DMS153 treated with DMSO at 0.1 percent for 48 hours (cell line): ENCODE measurements around the gene SYNPO.

ENCODE experiments used
- DNase-seq: peaks from one replicate; lab custom pipeline; 2025; ENCODE audit not compliant: unreplicated experiment; lab: John Stamatoyannopoulos, UW

Gene SYNPO

DNA sequence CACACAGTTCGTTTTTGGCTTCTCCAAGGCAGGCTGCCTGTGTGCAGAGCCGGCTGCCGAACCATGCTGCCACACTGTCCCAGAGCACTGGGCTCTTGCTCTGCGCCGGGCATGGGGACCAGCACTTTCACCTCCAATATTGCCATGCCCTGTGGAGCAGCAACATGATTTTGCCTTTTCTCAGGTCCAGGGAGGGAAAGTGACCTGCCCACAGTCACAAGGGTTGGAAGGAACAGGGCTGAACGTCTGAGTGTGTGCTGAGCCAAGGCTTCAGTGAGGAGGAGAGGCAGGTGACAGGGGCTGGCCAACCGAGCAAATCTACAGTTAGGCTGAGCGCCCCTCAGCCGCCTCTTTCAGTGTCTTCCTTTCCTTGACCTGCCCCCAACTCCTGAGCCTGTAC lies 34.0 kb upstream of the SYNPO start:
- DNase-seq: no peak

GRCh38 chr5:150607105-150607504 lies 33.4 kb upstream of the SYNPO start:
- no peak for DNase-seq

GRCh38 chr5:150607991-150608390 lies 32.5 kb upstream of the SYNPO start:
- DNase-seq: no peak

- no peak for DNase-seq
Measured at GRCh38 chr5:150608991-150609390, 31.5 kb upstream of the SYNPO start.

DNA sequence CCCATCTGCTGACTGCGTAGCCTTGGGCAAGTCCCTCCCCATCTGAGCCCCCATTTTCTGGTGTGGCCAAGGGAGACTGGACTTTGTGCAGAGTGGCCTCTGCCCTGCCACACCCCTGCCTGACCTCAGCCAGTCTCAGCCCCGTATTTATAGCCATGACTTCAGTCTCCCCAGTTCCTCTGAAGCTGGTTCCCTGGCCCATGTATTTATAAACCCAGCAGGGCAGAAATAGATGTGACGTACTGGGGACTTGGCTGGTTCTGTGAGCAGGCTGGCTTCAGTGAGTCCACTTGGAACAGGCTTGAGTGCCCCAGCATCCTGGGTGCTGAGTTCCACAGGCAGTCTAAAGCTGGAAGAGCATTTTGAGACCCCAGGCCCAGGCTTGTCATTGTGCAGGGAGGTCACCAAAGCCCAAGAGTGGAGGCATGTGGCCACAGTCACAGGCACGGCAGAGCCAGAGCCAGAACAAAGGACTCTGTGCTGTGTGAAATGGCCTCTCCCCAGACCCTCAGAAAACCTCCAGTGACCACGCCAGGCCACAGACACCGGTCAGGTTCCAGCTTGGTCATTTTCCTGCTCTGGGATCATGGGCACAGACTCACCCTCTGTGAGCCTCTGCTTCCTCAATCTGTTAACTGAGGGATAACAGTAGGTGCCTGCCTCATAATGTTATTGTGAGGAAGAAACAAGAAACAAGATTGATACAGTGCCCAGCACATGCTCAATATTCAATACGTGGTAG lies 30.4 kb upstream of the SYNPO start:
- no peak for DNase-seq

- DNase-seq: no peak
Measured at GRCh38 chr5:150611026-150611425, 29.4 kb upstream of the SYNPO start.

DNA sequence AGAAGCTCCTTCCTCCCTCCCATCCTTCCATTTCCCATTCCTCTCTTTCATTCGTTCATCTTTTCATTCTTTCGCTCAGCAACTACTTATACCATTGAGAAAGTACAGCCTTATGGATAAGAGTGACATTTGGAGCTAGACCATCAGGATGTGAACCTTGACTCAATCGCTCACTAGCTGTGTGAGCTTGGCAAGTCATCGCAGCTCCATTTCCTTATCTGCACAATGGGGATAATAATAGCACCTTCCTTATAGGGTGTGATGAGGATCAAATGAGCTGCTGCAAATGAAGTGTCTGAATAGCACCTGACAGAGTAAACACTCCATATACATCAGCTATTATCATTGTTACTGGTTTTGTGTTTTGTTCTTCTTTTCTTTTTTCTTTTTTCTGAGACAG lies 28.1 kb upstream of the SYNPO start:
- no peak for DNase-seq

DNA sequence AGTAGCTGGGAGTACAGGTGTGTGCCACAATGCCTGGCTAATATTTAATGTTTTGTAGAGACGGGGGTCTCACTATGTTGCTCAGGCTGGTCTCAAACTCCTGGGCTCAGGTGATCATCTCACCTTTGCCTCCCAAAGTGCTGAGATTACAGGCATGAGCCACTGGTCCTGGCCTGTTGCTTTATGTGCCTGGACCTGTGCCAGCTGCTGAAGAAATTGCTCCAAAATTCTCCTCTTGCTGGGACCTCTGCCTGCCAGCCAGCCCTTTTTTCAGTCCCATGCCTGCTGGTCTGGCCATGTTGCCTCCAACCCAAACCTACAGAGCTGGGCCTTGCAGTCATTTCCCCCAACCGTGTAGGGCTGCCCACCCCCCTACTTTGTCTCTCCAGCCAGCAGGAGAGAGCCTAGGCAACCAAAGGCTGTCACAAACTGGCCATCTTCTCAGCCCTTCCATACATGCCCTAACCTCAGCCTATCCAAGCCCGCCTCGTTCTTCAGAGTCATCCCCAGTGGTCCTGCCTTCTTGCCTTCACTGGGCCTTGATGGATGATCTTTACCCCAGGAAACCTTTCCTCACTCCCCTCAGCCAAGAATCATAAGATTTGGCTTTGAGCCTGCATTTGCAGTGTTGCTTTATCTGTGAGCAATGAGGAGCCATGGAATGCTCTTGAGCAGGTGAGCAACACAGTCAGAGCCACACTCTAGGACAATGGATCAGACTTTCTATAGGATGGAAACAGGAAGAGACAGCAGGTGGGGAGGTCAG lies 27.4 kb upstream of the SYNPO start:
- DNase-seq: no peak

DNA sequence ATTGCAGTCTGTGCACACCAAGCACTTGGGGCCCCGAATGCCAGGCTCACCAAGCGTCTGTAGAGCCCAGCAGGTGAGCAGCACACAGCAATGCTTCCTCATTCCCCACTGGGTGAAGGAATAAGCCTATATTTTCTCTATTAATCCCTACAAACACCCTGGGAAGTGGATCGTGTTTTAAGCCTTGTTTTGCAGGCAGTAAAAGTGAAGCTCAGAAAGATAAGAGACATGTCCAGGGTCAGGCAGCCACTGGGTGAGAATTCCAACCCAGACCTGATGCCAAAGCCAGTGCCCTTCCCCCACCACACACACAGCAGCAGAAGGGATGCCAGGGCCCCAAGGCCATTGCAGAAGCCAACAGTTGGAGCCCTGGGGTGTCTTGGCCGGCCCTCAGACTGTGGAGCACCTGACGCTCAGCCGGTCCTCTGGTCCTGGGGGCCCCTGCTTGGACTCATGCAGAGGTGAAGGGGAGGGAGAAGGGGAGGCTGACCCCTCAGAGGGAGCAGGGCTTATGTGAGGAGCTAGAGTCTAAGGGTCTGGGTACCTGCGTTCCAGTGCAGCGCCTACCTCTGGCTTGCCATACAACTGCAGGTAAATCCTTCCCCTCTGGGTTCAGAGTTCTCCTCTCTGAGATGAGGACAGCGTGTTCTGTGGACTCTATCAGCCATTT lies 26.3 kb upstream of the SYNPO start:
- DNase-seq: no peak

- no peak for DNase-seq
Measured at GRCh38 chr5:150614661-150615060, 25.8 kb upstream of the SYNPO start.

- no peak for DNase-seq
Measured at GRCh38 chr5:150615141-150615699, 25.2 kb upstream of the SYNPO start.

GRCh38 chr5:150616024-150616470 lies 24.4 kb upstream of the SYNPO start:
- DNase-seq: no peak

GRCh38 chr5:150616506-150616905 lies 24.0 kb upstream of the SYNPO start:
- no peak for DNase-seq

- no peak for DNase-seq
Measured at GRCh38 chr5:150618163-150618562, 22.3 kb upstream of the SYNPO start.

GRCh38 chr5:150618588-150619281 lies 21.7 kb upstream of the SYNPO start:
- no peak for DNase-seq

DNA sequence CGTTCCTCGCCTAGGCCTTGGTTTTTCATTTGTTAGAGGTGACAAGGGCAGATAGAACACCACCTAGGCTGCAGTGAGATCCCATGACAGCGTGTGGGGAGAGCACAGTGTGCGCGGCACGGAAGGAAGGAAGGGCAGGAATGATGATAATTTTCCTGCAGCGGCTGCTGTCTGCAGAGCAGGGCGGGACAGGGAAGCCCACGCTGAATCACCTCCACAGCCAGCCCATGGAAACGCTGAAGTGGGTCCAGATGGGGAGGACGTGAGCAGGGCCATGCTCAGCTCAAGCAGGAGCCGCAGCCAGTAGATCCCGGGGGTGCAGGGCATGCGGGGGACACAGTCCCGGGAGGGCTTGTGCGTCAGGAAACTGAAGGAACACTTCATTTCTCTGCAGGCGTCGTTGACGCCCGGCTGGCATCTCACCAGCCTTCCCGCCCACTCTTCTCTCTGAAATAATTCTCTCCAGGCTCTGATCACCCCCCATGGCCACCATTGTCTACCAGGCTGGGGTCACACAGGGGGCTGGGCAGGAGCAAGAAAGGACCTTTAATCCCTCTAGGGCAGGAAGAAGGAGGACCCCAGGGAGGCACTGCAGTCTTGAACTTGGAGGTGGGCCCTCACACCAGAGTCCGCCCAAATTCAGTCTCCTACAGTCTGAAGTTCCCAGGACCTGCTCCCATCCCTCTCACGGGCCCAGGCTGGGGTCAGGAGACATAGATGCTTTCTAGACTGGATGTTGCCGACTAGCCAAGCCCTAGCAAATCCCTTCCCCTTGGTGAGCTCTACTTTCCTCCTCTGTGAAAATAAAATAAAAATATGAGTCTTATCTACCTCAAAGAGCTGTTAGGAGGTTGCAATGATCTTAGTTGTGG lies 20.9 kb upstream of the SYNPO start:
- no peak for DNase-seq

- no peak for DNase-seq
Measured at GRCh38 chr5:150621301-150621700, 19.2 kb upstream of the SYNPO start.

DNA sequence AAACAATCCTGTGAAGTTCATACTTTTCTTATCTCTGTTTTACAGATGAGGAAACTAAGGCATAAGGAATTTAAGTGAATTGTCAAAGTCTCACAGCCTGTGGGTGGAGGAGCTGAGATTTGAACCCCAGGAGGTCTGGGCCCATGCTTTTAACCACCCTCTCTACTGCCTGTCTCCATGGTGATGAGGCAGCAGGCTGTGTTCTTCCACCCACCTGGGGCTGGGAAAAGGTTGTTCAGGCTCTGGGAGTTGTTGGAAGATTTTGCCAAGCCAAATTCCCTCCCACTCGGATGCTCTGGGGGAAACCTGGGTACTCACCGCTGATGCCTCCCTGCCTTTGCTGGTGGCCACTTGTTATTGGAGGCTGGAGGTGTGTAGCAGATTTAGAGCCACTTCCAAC lies 18.3 kb upstream of the SYNPO start:
- no peak for DNase-seq

GRCh38 chr5:150623152-150623877 lies 17.1 kb upstream of the SYNPO start:
- no peak for DNase-seq

DNA sequence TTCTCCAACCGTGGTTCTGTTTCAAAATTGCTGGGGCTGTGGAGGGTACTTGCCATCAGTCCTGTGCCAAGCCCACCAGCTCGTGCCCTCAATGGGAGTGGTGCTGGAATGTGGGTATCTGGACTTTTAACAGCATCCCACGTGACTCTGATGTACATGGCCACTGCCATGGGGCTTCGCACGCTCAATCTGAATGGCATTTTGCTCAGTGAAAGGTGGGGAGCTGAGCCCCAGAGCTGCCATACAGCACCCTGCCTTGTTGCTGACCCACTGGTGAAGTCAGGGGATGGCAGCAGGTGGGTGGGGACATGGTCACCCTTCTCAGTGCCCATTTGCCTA lies 16.6 kb upstream of the SYNPO start:
- DNase-seq: no peak
